Tongue (tissue), 2 donors: ENCODE data around the gene TMEM250. TPM values are rescaled to one million over a fixed set of nuclear protein-coding genes. Genes with fewer than 3 reads are reported as not detected.

ENCODE experiments used
- DNase-seq: peaks from one replicate; pipeline ENCODE4 v3.0.0-alpha.2; 2015
- total RNA-seq: library from RNA; depleted of rRNA; stranded (reverse); fragments of >200 nt; gene quantifications from one replicate; pipeline ENCODE4 v1.2.3, GENCODE V29; 2014

Gene TMEM250
- total RNA-seq, 1 donor from 2014 or later, result 28.0 TPM

- peak; percentile 58 for DNase-seq
Measured at GRCh38 chr9:136093995-136094881, 24.4 kb downstream of the TMEM250 start.

DNA sequence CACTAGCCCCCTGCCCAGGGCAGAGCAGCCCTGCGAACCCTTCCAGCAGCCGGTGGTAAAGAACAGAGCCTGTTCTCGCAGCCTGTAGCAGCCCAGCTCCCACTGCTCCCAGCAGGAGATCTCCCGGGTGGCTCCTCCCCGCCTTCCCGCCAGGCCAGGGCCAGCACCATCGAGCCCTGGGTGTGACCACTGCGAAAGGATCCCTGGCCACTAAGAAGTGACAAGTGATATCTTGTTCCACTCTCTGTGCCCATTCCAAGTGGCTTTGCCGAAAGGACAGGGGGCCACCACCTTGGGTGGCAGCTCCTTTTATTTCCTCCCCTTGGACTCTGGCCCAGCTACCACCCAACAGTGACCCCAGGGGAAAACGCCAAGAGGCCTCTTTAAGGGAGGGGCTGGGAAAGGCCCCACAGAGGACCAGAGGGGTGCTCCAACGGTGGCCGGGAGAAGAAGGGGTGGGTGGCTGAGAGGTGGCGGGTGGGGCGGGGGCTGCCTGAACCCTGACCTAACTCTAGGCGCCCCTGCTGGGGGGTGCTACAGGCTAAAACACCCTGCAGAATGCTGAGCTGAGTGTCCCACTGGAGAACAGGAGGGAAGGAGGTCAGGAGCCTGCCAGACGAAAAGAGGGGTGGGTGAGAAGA lies 25.2 kb downstream of the TMEM250 start:
- DNase-seq, result no peak

- no peak for DNase-seq
Measured at GRCh38 chr9:136092741-136093140, 25.9 kb downstream of the TMEM250 start.

GRCh38 chr9:136092353-136092650 lies 26.4 kb downstream of the TMEM250 start:
- no peak for DNase-seq

DNA sequence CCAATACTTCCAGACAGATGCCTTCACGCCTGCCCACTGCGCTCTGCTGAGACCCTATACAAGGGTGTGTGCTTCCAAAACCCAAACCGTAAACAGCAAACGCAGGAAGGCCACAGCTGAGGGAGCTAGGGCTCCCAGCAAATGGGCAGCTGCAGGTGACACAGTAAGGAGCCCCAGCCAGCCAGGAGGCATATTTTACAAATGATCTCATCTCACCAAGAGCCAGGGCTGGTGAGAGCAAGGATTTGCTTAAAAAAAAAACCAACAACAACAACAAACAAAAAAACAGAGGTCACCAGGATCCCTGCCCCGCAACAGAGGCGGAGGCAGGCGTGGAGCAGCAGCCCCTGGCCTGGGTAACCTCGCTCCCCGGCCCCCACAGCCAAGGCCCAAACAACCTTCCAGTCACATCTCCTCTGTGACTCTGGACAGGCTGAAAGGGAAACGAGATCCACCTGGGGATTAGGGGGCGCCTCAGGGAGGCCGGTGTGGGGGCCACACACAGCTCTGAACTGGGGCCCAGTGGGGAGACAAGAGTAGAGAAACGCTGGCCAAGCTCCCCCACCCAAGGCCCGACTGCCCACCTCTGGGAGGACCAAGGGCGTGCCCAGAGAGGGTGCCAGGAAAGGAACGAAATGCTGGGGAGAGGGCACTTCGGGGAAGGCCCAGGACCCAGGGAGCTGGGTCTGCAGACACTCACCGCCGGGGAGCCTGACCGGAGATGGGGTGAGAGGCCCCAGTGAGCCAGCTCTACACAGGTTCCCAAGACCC lies 26.9 kb downstream of the TMEM250 start:
- peak; percentile 62 for DNase-seq

- no peak for DNase-seq
Measured at GRCh38 chr9:136090768-136091581, 27.7 kb downstream of the TMEM250 start.

GRCh38 chr9:136090056-136090735 lies 28.5 kb downstream of the TMEM250 start:
- DNase-seq, result no peak

DNA sequence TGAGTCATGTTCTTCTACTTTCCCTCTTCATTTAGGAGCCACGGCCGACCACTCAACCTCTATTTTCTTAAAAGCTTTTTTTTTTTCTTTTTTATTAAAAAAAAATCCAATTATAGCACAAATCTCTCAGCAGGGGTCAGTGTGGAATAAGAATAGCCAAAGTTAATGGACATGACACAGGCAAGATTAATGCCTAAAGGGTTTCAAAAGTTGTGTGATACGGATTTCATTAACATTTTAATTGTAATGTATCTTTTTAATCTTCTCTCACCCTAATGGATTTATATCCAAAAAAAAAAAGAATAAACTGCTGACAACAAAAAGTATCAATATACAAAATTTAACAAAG lies 29.0 kb downstream of the TMEM250 start:
- peak; percentile 62 for DNase-seq

DNA sequence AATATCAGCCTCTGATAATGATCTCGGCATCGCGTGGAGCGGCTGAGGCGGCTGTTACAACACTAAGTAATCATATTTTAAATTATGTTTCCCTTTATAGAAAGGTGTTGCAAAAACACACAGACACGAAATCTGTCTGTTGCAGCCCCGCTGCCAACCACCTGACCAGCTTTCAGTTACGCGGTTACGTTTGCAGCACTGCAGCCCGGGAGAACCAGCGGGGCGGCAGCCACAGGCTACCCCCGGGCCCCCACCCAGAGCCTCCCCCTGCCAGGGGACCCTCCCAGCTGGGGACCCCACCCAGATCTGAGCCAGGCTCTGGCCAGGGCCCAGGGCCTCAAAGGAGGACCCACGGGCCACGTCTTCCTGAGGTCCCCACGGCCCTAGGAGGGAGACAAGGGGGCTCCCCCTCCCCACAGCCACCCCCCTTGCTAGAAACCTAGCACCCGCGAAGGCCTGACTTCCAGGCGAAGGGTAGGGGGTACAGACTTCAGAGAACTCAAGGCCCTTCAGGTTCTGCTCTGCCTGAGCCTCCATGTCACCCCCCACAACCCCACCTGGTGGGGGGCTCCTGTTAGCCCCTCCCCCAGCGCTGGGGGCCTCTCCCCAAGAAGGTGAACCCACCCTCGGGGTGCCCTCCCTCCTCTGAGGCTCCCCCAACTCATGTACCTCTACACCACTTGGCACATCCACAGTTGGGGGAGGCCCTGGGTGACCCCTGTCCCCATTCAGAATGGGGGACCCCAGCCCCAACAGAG lies 29.6 kb downstream of the TMEM250 start:
- no peak for DNase-seq

DNA sequence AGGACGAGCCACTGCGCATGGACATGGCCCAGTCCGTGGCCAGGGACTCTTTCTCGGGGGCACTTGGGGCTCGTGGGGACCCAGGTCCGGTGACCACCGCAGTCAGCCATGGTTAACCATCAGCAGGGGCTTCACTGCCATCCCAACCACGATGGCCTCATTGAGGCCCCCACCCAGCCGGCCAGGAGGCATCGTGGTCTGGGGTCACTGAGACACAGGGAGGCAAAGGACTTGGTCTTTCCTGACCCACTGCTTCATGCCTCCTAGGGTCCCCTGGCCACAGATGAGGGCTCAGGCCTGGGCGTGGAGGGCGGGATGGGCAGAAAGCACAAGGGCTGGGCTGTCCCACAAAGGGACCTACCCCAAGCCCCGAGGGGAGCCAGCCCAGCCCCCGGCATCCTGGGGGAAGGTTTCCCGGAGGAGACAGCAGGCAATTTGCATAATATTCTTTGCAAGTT lies 30.2 kb downstream of the TMEM250 start:
- DNase-seq, result no peak

GRCh38 chr9:136087741-136088480 lies 30.8 kb downstream of the TMEM250 start:
- no peak for DNase-seq

DNA sequence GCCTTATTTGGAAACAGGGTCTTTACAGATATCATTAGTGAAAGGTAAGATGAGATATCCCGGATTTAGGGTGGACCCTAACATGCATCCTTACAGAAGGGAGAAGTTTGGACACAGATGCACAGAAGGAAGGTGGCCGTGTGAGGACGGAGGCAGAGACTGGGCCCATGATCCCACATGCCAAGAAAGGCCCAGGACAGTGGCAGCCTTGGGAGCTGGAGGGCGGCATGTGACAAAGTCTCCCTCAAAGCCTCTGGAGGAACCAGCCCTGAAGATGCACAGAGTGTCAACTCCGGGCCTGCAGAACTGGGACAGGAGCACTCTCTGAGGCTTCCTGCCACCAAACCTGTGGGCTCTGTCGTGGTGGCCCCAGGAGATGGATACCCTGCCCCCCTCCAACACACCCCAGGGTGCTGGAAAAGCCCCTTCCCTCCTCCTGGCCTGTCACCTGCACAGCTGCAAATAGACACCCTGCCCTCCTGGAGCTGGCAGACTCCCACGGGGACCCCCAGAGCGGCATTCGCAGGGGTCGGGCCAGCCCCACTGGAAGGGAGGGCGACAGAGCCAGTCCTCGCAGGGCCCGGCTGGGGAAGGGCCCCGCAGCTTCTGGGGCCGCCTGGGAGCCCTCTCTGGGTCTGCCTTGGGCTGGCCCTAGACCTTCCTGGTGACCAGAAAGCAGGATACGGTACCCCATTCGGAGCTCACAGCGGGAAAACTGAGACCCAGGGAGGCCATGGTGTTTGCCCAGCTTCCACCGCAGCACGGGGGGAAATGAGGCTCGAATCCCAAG lies 31.5 kb downstream of the TMEM250 start:
- DNase-seq, result no peak

DNA sequence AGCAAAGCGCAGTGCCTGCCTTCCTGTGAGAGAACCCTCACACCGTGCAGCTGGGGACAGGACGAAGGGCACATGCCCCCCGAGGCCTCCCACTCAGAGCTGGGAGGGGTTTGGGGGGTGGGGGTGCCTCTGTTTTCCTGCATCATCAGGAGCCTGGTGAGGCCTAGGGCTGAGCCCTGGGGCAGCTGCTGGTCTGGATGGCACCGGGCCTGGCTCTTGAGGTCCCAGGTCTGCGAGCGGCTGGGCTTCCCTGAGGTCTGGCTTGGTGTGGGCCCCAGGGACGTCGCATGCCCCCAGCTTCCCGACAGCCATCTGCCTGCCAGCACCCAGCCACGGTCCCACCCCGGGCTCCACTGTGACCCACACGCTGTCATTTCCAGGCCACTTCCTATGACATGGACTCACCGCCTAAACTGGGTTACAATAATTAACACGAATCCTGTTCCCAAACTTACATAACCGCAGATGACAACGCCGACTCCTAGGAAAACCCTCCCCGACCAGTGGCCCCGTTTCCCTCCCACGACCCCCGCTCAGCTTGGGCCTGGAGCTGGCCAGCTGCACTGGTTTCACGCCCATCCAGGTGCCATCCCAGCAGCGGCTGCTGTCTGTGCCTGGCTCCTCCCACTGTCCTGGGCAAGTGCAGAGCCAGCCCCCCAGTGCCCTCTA lies 32.3 kb downstream of the TMEM250 start:
- DNase-seq, result no peak

DNA sequence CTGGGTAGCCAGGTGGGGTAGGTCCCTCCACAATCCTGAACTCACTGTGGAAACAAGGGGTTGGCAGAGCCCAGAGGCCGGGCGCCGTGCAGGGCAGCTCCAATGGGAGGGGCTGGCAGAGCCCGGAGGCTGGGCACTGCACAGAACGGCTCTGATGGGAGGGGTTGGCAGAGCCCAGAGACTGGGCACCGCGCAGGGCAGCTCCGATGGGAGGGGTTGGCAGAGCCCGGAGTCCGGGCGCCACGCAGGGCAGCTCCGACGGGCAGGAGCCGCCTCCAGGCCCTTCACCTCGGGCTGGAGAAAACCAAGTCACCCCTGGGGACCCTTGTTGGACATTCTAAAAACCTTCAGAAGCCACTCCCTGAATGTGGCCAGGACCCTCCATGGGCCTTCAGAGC lies 32.9 kb downstream of the TMEM250 start:
- DNase-seq, result no peak

- no peak for DNase-seq
Measured at GRCh38 chr9:136084063-136084944, 34.4 kb downstream of the TMEM250 start.

DNA sequence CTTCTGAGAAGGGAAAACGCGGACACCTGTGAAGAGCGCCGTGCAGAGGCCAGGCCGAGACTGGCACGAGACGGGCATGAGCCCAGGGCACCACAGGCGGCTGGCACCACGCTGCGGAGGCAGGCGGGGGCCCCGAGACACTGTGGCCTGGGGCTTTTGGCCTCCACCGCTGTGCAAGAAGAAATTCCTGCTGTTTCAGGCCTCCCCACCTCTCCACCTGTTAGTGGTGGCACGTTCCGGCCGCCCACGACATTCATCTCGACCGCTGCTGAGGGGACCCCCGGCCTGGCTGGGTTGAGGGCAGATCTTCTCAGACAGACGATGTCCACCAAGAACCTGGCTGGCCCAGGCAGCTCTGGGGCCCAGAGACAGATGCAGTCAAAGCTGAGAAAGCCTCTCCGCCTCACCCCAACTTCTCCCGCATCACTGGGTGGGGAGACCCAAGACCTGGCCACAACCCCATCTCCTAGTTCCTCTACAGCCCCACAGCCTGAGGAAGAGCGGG lies 35.1 kb downstream of the TMEM250 start:
- DNase-seq, result no peak
